OCI-LY3 (cell line): ENCODE data around the gene IFT122.
"Not testable (repeated sequence)": the region's sequence is repeated elsewhere in the genome, so short reads cannot be mapped to it uniquely, and the experiment has no call there.

Source experiments
- H2AFZ ChIP-seq: fragments of 200-600, 300-600 bp; shearing (Covaris generic); 2 replicates; pipeline ENCODE4 v1.6.0; 2014; ENCODE audit warnings: antibody characterized with exemption, low read depth, low read length
- H3K27ac ChIP-seq: fragments of 200-600, 300-600 bp; sonication (generic); 2 replicates; pipeline ENCODE4 v1.5.1; 2014; ENCODE audit warnings: mild to moderate bottlenecking, low read length, moderate library complexity, mixed read lengths
- H3K27me3 ChIP-seq: fragments of 200-600, 300-600 bp; sonication (generic); 2 replicates; pipeline ENCODE4 v1.6.1; 2014; ENCODE audit warnings: low read depth, low read length, mixed read lengths
- H3K36me3 ChIP-seq: fragments of 200-600, 300-600 bp; sonication (generic); replicated peaks from 2 replicates; pipeline ENCODE3; 2014; ENCODE audit warnings: low read depth, low read length, mixed read lengths
- H3K4me1 ChIP-seq: fragments of 300-600, 200-600 bp; sonication (generic); 2 replicates; pipeline ENCODE4 v1.6.1; 2014; ENCODE audit warnings: low read length, mixed read lengths
- H3K4me2 ChIP-seq: fragments of 200-600, 300-600 bp; sonication (generic); 2 replicates; pipeline ENCODE4 v1.6.1; 2014; ENCODE audit warnings: low read length, mixed read lengths
- H3K4me3 ChIP-seq: fragments of 300-600, 200-600 bp; sonication (generic); 2 replicates; pipeline ENCODE4 v1.5.1; 2014; ENCODE audit warnings: antibody characterized with exemption, mild to moderate bottlenecking, low read length, moderate library complexity
- H3K79me2 ChIP-seq: fragments of 300-600, 200-600 bp; shearing (Covaris generic); 2 replicates; pipeline ENCODE4 v1.6.1; 2014; ENCODE audit warnings: mild to moderate bottlenecking, low read length, mixed read lengths
- H3K9ac ChIP-seq: fragments of 300-600, 200-600 bp; shearing (Covaris generic); 2 replicates; pipeline ENCODE4 v1.6.0; 2014; ENCODE audit warnings: mild to moderate bottlenecking, low read length, moderate library complexity
- H3K9me3 ChIP-seq: fragments of 200-600, 300-600 bp; shearing (Covaris generic); 2 replicates; pipeline ENCODE4 v1.6.1; 2014; ENCODE audit warnings: low read length, mixed read lengths; ENCODE audit not compliant: insufficient read depth
- H4K20me1 ChIP-seq: fragments of 200-600, 300-600 bp; sonication (generic); 2 replicates; pipeline ENCODE4 v1.6.1; 2016; ENCODE audit warnings: low read length, mixed read lengths; ENCODE audit not compliant: insufficient read depth
- EZH2phosphoT487 ChIP-seq: fragments of 200-600 bp; shearing (Covaris generic); IDR thresholded peaks from 2 replicates; pipeline ENCODE4 v1.6.1; 2018; ENCODE audit warnings: antibody characterized with exemption, mixed run types, low read depth
- TF ChIP-seq, protein P1 (sequence below): fragments of 200-600, 300-600 bp; sonication (generic); IDR thresholded peaks from 2 replicates; pipeline ENCODE4 v1.5.1; 2014; ENCODE audit warnings: antibody characterized with exemption, low read length, low read depth

Gene IFT122

DNA sequence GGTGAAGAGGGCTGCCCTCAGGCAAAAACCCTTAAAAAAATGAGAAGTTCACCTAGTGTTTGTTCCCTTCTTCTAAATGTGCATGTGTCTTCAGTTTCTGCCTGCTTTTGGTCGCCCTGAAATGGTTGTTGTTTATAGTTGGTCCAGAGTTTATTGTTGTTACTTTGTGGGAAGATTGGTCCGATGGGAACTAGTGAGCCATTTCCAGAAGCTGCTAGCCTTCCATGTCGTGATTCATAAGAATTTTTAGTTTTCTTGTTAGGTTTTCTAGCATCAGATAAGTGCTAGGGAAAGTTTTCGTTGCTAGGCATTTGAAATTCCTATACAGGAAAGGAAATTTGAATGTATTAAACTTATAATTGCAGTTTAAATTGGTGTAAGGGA, 33.7 kb downstream of the IFT122 start:
- Histone ChIP-seq H3K4me1 (peaks cover 7% of the 10 kb centered on the region), H3K9me3 (no peaks in the 10 kb centered on the region), H3K27me3 (no peaks in the 10 kb centered on the region), H3K4me3 (no peak overlapping the region), H3K9ac (no peak overlapping the region), H3K27ac (no peak overlapping the region), H3K4me2 (no peak overlapping the region), H3K36me3 (no peaks in the 10 kb centered on the region), H4K20me1 (no peaks in the 10 kb centered on the region), H3K79me2 (no peaks in the 10 kb centered on the region), H2AFZ (no peak overlapping the region)
- TF ChIP-seq, protein P1, sequence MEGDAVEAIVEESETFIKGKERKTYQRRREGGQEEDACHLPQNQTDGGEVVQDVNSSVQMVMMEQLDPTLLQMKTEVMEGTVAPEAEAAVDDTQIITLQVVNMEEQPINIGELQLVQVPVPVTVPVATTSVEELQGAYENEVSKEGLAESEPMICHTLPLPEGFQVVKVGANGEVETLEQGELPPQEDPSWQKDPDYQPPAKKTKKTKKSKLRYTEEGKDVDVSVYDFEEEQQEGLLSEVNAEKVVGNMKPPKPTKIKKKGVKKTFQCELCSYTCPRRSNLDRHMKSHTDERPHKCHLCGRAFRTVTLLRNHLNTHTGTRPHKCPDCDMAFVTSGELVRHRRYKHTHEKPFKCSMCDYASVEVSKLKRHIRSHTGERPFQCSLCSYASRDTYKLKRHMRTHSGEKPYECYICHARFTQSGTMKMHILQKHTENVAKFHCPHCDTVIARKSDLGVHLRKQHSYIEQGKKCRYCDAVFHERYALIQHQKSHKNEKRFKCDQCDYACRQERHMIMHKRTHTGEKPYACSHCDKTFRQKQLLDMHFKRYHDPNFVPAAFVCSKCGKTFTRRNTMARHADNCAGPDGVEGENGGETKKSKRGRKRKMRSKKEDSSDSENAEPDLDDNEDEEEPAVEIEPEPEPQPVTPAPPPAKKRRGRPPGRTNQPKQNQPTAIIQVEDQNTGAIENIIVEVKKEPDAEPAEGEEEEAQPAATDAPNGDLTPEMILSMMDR: no peak
- no peak for TF ChIP-seq EZH2phosphoT487

DNA sequence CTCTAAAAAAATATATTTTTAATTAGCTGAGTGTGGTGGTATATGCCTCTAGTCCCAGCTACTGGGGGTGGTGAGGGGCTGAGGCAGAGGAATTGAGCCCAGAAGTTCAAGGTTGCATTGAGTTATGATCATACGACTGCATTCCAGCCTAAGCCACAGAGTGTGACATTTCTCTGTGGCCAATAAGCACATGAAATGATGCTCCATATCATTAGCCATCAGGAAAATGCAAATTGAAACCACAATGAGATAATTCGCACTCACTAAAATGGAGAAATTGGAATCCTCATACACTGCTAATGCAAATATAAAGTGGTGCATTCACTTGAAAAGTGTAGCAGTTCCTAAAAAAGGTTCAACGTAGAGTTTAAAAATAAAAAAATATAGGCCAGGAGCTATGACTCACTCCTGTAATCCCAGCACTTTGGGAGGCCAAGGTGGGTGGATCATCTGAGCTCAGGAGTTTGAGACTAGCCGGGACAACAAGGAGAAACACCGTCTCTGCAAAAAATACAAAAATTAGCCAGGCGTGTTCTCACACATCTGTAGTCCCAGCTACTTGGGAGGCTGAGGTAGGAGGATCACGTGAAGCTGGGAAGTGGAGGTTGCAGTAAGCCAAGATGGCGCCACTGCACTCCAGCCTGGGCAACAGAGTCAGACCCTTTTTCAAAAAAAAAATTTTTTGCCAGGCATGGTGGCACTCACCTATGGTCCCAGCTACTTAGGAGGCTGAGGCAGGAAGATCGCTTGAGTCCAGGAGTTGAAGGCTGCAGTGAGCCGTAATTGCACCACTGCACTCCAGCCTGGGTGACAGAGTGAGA, 35.2 kb downstream of the IFT122 start:
- Histone ChIP-seq H2AFZ (no peak overlapping the region), H3K4me2 (no peak overlapping the region), H3K9me3 (no peaks in the 10 kb centered on the region), H3K27ac (no peak overlapping the region), H4K20me1 (no peaks in the 10 kb centered on the region), H3K9ac (no peak overlapping the region), H3K79me2 (no peaks in the 10 kb centered on the region), H3K36me3 (no peaks in the 10 kb centered on the region), H3K27me3 (no peaks in the 10 kb centered on the region), H3K4me3 (no peak overlapping the region), H3K4me1 (peaks cover 7% of the 10 kb centered on the region)
- TF ChIP-seq, protein P1: no peak
- no peak for TF ChIP-seq EZH2phosphoT487

DNA sequence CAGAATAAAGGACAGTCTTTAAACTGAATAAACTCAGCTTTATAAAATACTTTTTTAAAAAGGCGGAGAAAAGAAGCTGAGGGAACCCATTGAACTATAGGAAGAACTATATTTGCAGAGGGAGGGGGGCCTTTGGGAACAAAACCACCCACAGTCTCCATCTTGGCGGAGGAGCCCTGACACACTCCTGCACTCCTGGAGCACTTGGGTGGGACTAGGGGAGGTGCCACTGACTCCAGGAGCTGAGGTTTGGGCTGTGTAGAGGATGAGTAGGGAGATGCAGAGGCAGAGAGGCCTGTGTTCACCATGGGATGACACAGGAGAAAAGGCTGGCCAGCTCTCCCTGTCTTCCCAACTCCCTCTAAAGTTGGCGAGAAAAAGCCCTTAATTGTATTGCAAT, 35.8 kb downstream of the IFT122 start:
- H3K4me3 ChIP-seq: no peak overlapping the region

DNA sequence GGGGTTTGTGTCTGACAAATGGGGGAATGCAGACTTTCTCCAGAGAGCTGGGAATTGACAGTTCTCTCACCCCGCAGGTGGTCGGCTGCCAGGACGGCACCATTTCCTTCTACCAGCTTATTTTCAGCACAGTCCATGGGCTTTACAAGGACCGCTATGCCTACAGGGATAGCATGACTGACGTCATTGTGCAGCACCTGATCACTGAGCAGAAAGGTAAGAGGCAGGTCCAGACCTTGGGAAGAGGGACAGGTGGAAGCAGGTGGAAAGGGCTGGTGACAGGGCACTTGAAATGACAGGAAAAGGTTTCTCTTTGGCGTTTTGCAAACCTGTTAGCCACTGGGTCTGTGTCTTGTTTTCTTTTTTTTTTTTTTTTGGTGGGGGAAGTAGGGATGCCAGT, 36.6 kb downstream of the IFT122 start:
- Histone ChIP-seq H3K79me2 (no peaks in the 10 kb centered on the region), H3K4me2 (no peak overlapping the region), H2AFZ (no peak overlapping the region), H3K4me3 (no peak overlapping the region), H4K20me1 (no peaks in the 10 kb centered on the region), H3K27me3 (no peaks in the 10 kb centered on the region), H3K9ac (no peak overlapping the region), H3K27ac (no peak overlapping the region), H3K9me3 (no peaks in the 10 kb centered on the region), H3K4me1 (peaks cover 7% of the 10 kb centered on the region), H3K36me3 (no peaks in the 10 kb centered on the region)
- TF ChIP-seq, protein P1: no peak
- no peak for TF ChIP-seq EZH2phosphoT487

More for the DNA sequence above, 35.8 kb downstream of the IFT122 start:
- Histone ChIP-seq H4K20me1 (no peaks in the 10 kb centered on the region), H2AFZ (no peak overlapping the region), H3K36me3 (no peaks in the 10 kb centered on the region), H3K27me3 (no peaks in the 10 kb centered on the region), H3K9ac (no peak overlapping the region), H3K4me2 (no peak overlapping the region), H3K79me2 (no peaks in the 10 kb centered on the region), H3K9me3 (no peaks in the 10 kb centered on the region), H3K27ac (no peak overlapping the region), H3K4me1 (peaks cover 7% of the 10 kb centered on the region)
- TF ChIP-seq, protein P1: no peak
- no peak for TF ChIP-seq EZH2phosphoT487

DNA sequence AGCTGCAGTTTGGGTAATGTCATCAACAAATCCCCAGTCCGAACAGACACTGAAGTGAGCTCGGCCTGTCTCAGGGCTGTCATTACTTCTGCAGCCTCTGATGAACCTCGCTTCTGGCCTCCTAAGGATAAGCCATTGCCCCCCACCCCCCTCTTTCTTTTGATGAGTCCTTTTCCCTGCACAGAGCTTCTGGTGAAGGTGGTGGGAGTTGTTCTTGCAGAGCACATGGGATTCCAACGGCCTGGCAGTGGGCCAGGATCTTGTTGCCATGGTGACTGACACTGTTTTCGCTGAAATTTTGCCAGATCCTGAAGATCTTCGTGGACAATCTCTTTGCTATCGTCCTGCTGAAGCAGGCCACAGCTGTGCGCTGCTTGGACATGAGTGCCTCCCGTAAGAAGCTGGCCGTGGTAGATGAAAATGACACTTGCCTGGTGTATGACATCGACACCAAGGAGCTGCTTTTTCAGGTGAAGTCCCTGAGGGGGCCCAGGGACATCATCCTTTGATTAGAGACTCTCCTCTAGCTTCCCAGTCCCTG, 41.3 kb downstream of the IFT122 start:
- not testable (repeated sequence) for H3K9me3 ChIP-seq, H3K36me3 ChIP-seq, H3K79me2 ChIP-seq, H2AFZ ChIP-seq, H3K27ac ChIP-seq, H3K27me3 ChIP-seq, H4K20me1 ChIP-seq, H3K4me2 ChIP-seq, H3K4me3 ChIP-seq, H3K4me1 ChIP-seq, H3K9ac ChIP-seq
